Skeletal muscle satellite cell (primary cell): Measurements from ENCODE around the gene NPSR1.

Experiments
- H3K27me3 ChIP-seq: 2 replicates; pipeline ENCODE4 v1.7.0; 2013; ENCODE audit warnings: low read length; ENCODE audit not compliant: control insufficient read depth, insufficient read depth
- H3K36me3 ChIP-seq: 2 replicates; pipeline ENCODE4 v1.7.0; 2013; ENCODE audit warnings: mild to moderate bottlenecking, control low read depth, low read length; ENCODE audit not compliant: insufficient read depth
- H3K4me1 ChIP-seq: 2 replicates; pipeline ENCODE4 v1.7.0; 2013; ENCODE audit warnings: low read length; ENCODE audit not compliant: control insufficient read depth, insufficient read depth
- H3K4me2 ChIP-seq: 2 replicates; pipeline ENCODE4 v1.7.0; 2013; ENCODE audit warnings: mild to moderate bottlenecking, low read length
- H3K4me3 ChIP-seq: 2 replicates; pipeline ENCODE4 v1.7.0; 2013; ENCODE audit warnings: low read length
- H3K9ac ChIP-seq: 2 replicates; pipeline ENCODE4 v1.7.0; 2013; ENCODE audit warnings: mild to moderate bottlenecking, low read depth, low read length, moderate library complexity
- H3K9me3 ChIP-seq: replicated peaks from 2 replicates; pipeline ENCODE4 v1.7.0; 2013; ENCODE audit warnings: mild to moderate bottlenecking, control low read depth, low read length

NPSR1 gene

DNA sequence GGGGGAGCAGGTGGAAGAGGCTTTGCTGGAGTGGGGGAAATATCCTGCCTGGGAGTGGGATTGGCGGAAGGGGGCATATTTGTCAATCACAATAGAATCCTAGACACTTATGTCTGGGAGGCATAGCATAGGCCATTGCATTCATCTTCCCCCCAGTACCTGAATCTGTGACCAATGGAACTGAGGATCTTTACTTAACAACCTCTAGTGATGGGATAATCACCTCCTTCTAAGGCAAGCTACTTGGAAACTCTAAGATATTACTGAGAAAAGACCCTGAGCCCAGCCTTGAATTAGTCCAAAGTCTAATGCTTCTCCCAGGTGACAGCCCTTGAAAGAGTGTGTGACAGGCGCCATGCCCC is 90.7 kb downstream of the NPSR1 start:
- H3K4me1 ChIP-seq = peaks cover 11% of the 10 kb centered on the region
- no peaks in the 10 kb centered on the region for H3K9me3 ChIP-seq
- H3K27me3 ChIP-seq = no peaks in the 10 kb centered on the region
- H3K9ac ChIP-seq = no peak overlapping the region
- no peaks in the 10 kb centered on the region for H3K36me3 ChIP-seq
- no peak overlapping the region for H3K4me2 ChIP-seq
- no peak overlapping the region for H3K4me3 ChIP-seq

DNA sequence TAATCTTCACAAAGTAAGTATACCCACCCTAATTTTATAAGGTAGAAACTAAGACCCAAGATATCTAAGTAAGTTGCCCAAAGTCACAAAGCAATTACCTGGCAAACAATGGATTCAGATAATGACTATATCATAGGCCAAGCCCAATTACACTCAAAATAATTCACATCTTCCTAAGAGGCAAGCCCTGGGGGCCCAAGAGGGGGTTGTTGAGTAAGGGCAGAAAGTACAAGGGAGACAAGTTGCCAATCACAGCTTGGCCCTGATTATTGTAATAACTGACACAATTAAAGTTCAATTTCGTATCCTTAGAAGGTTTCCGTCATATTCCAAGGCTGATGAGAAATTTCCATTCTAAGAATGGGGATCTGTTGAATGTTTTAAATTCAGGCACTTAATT is 91.4 kb downstream of the NPSR1 start:
- Histone ChIP-seq H3K9ac (no peak overlapping the region), H3K36me3 (no peaks in the 10 kb centered on the region), H3K4me1 (peaks cover 11% of the 10 kb centered on the region), H3K4me2 (no peak overlapping the region), H3K27me3 (no peaks in the 10 kb centered on the region), H3K4me3 (no peak overlapping the region), H3K9me3 (no peaks in the 10 kb centered on the region)

GRCh38 chr7:34750209-34750608 is 92.2 kb downstream of the NPSR1 start:
- H3K36me3 ChIP-seq = no peaks in the 10 kb centered on the region
- no peaks in the 10 kb centered on the region for H3K9me3 ChIP-seq
- H3K4me1 ChIP-seq = peaks cover 11% of the 10 kb centered on the region
- no peak overlapping the region for H3K9ac ChIP-seq
- no peak overlapping the region for H3K4me2 ChIP-seq
- no peak overlapping the region for H3K4me3 ChIP-seq
- no peaks in the 10 kb centered on the region for H3K27me3 ChIP-seq

- H3K27me3 ChIP-seq = no peaks in the 10 kb centered on the region
- no peak overlapping the region for H3K4me2 ChIP-seq
- H3K36me3 ChIP-seq = no peaks in the 10 kb centered on the region
- no peaks in the 10 kb centered on the region for H3K9me3 ChIP-seq
- H3K4me1 ChIP-seq = peaks cover 11% of the 10 kb centered on the region
- H3K4me3 ChIP-seq = no peak overlapping the region
- H3K9ac ChIP-seq = no peak overlapping the region
Observed at GRCh38 chr7:34750636-34751035, 92.6 kb downstream of the NPSR1 start.

GRCh38 chr7:34751725-34752643 is 94.0 kb downstream of the NPSR1 start:
- Histone ChIP-seq H3K27me3 (no peaks in the 10 kb centered on the region), H3K9ac (no peak overlapping the region)

DNA sequence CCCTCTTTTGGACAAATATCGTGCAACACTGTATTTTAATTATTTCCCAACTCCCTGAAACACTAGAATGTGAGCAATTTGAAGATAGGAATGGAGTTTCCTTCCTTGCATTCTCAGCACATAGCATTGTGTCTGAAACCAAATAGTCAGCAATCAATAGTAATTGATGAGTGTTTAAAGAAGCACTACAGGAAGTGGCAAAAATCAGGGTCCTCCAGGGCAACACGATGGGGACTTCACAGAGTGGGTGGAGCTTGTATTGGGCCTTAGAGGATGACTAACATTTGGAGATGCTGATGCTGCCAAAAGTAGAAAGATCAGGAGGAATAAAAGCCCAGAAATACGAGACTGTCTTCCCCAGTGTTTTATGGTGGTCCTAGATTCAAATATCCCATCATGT is 94.9 kb downstream of the NPSR1 start:
- Histone ChIP-seq H3K4me2 (no peak overlapping the region), H3K4me3 (no peak overlapping the region)

More at GRCh38 chr7:34751725-34752643, 94.0 kb downstream of the NPSR1 start:
- H3K4me2 ChIP-seq = no peak overlapping the region
- H3K4me1 ChIP-seq = peaks cover 11% of the 10 kb centered on the region
- H3K4me3 ChIP-seq = no peak overlapping the region
- H3K36me3 ChIP-seq = no peaks in the 10 kb centered on the region
- H3K9me3 ChIP-seq = no peaks in the 10 kb centered on the region

DNA sequence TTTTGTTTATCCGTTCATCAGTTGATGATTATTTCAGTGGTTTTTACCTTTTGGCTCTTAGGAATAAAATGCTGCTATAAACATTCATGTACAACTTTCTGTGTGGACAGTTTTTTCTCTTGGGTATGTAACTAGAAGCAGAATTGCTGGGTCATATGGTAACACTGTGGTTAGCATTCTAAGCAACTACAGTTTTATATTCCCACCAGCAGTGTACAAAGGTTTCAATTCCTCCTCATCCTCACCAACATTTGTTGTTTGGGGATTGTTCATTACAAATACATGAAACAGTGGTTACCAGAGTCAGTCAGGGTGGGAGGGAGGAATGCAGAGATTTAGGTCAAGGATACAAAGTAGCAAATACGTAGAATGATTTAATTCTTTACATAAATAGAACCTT is 97.0 kb downstream of the NPSR1 start:
- Histone ChIP-seq H3K4me3 (no peak overlapping the region), H3K4me2 (no peak overlapping the region), H3K27me3 (no peaks in the 10 kb centered on the region), H3K36me3 (no peaks in the 10 kb centered on the region), H3K9me3 (no peaks in the 10 kb centered on the region), H3K4me1 (no peaks in the 10 kb centered on the region), H3K9ac (no peak overlapping the region)

More for the DNA sequence above, 94.9 kb downstream of the NPSR1 start:
- Histone ChIP-seq H3K36me3 (no peaks in the 10 kb centered on the region), H3K27me3 (no peaks in the 10 kb centered on the region), H3K9me3 (no peaks in the 10 kb centered on the region), H3K9ac (no peak overlapping the region), H3K4me1 (peaks cover 9% of the 10 kb centered on the region)

DNA sequence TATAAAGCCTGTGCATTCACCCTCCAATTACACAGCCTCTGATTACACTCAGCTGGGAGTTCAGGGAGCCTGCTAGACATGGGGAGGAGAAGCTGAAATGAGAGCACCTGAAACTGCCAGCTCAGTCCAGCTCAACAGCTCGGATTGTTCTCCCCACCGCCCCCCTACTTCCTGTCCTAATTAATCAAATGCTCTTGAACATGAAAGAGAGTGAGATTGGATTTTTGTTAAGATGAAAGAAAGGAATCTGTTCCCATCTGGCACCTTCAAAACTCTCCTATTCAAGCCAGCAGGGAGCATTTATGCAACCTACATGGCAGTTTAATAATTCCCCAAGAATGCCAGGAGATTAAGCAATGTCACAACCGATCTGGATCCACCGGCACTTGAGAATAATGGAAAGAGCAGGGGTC is 98.0 kb downstream of the NPSR1 start:
- Histone ChIP-seq H3K4me3 (no peak overlapping the region), H3K27me3 (no peaks in the 10 kb centered on the region), H3K36me3 (no peaks in the 10 kb centered on the region), H3K9ac (no peak overlapping the region), H3K4me1 (no peaks in the 10 kb centered on the region), H3K4me2 (no peak overlapping the region), H3K9me3 (no peaks in the 10 kb centered on the region)

DNA sequence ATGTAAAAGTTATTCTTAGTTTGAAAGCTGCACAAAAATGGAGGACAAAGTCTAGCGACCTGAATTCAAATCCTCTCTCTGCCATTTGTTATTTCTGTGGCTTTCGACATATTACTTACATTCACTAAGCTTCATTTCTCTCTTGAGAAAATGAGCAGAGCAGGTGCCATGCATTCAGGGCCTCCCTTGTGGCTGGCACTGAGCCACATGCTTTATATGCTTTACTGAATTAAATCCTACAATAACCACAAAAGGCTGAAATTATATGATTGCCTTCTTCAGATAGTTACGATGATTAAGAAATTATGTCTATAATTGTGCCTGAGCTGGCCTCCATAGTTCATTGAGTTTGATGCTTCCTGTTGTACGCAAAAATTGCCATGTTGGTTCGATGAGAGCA is 98.7 kb downstream of the NPSR1 start:
- Histone ChIP-seq H3K36me3 (no peaks in the 10 kb centered on the region), H3K4me2 (no peak overlapping the region), H3K4me1 (no peaks in the 10 kb centered on the region), H3K27me3 (no peaks in the 10 kb centered on the region), H3K9ac (no peak overlapping the region), H3K4me3 (no peak overlapping the region), H3K9me3 (no peaks in the 10 kb centered on the region)

DNA sequence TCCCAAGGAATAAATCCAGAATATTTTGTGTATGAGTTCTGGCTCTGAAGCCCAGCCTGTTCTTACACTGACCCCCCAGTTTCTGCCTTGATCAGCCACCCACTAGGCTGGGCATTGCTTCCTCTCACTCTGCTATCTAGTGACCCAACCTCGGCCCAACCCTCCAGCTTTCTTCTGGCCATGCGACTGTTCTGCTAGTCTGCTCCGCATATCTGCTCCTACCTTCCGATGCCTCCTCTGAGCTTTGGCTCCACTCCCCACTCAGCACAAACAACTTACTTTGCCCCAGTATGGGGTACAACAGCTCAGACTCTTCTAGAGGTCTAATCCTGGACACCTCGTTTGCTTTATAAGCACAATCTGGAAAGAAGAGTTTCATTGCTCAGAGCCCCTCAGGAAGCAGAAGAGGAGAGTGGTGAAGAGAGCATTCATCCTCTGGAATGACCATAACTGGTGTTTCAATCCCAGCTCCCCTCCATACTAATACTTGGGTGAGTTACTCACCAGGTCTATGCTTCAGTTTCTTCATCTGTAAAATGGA is 99.6 kb downstream of the NPSR1 start:
- H3K9me3 ChIP-seq = no peaks in the 10 kb centered on the region
- no peaks in the 10 kb centered on the region for H3K4me1 ChIP-seq
- no peak overlapping the region for H3K9ac ChIP-seq
- H3K4me3 ChIP-seq = no peak overlapping the region
- H3K27me3 ChIP-seq = no peaks in the 10 kb centered on the region
- H3K4me2 ChIP-seq = no peak overlapping the region
- H3K36me3 ChIP-seq = no peaks in the 10 kb centered on the region

DNA sequence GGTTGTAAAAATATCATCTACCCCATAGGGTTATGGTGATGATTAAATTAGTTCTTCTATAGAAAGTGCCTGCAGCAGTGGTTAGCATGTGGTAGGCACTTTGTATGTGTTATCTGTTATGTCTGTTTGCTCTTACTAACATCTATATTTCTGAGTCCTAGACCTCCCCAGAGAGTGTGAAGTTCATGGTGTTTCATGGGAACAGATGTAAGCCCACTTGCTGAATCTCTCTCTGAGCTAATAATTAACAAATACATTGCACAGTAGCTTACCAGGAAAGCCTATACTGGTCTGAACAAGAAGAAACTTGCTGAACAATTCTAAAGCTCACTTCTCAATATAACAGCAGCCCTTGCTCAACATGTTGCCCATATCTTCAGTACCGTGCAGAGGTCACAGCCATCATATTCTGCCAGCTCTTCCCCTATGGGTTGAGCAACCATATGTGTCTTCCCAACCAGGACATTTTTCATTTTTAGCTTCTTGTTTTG is 100.1 kb downstream of the NPSR1 start:
- H3K36me3 ChIP-seq = no peaks in the 10 kb centered on the region
- no peak overlapping the region for H3K9ac ChIP-seq
- no peaks in the 10 kb centered on the region for H3K27me3 ChIP-seq
- no peak overlapping the region for H3K4me2 ChIP-seq
- H3K9me3 ChIP-seq = no peaks in the 10 kb centered on the region
- no peak overlapping the region for H3K4me3 ChIP-seq
- H3K4me1 ChIP-seq = no peaks in the 10 kb centered on the region
